HCT116 (cell line): ENCODE measurements around the gene IQGAP3. TPM values are rescaled to one million over a fixed set of nuclear protein-coding genes. Genes with fewer than 3 reads are reported as not detected.

Experiments
- ATAC-seq: fragments of 200-7000 bp; cut with Tn5 transposase; 2 replicates; pipeline ENCODE4 v1.9.1; 2020; ENCODE audit warnings: mild to moderate bottlenecking, moderate library complexity
- BruUV-seq: library from RNA; stranded (reverse); fragments of 400-500 nt; replicated peaks from 2 replicates; lab custom pipeline; 2021; lab: Mats Ljungman, UMichigan
- CTCF ChIA-PET: fragments of 300-600 bp; sonication (Branson Sonifier 250); formaldehyde crosslinking; loops from one replicate; lab custom pipeline; 2021; ENCODE audit warnings: antibody characterized with exemption; lab: Charles Lee
- POLR2A ChIA-PET: fragments of 300-600, 350-600 bp; sonication (Branson Sonifier 250); formaldehyde crosslinking; loops from one replicate; lab custom pipeline; 2021; ENCODE audit warnings: antibody characterized with exemption; lab: Charles Lee
- RAD21 ChIA-PET, 2 experiments: fragments of 300-600 bp; sonication (Branson Sonifier 250); formaldehyde crosslinking; loops; one replicate each; lab custom pipeline; 2023; ENCODE audit warnings: low total read pairs in 2 of 2; ENCODE audit not compliant: uncharacterized antibody in 2 of 2, unreplicated experiment in 2 of 2, low non-redundant PET in 1 of 2; lab: Charles Lee
- DNase-seq: peaks from one replicate; pipeline ENCODE4 v3.0.0-alpha.2; 2010; ENCODE audit warnings: low read depth, low spot score
- H2AFZ ChIP-seq: fragments of 200-600 bp; shearing (Covaris generic), sonication (generic); 2 replicates; pipeline ENCODE4 v1.6.1; 2017; ENCODE audit warnings: low read depth, mixed run types, mixed read lengths, antibody characterized with exemption, low read length; ENCODE audit not compliant: poor library complexity, severe bottlenecking
- H3K27ac ChIP-seq: 2 replicates; pipeline ENCODE4 v1.5.1; 2012; ENCODE audit warnings: low read depth, low read length
- H3K27me3 ChIP-seq: fragments of 200-600 bp; sonication (generic); 2 replicates; pipeline ENCODE4 v1.6.1; 2016; ENCODE audit warnings: mixed run types, low read length, mixed read lengths; ENCODE audit not compliant: insufficient read depth
- H3K36me3 ChIP-seq, 2 experiments: fragments of 200-500 bp in 1 of 2; fragments of 200-600 bp in 1 of 2; sonication (Bioruptor generic) in 1 of 2; sonication (generic) in 1 of 2; 2 replicates each; pipeline versions ENCODE4 v1.5.1 to v1.6.1; 2014 to 2016; ENCODE audit warnings: low read length in 2 of 2, inconsistent platforms in 1 of 2, mixed read lengths in 1 of 2, mixed run types in 1 of 2; ENCODE audit not compliant: insufficient read depth in 2 of 2, control insufficient read depth in 1 of 2
- H3K4me1 ChIP-seq, 2 experiments: fragments of 200-600 bp in 1 of 2; sonication (generic) in 1 of 2; 2 replicates each; pipeline versions ENCODE4 v1.5.1 to v1.6.1; 2012 to 2017; ENCODE audit warnings: low read length in 2 of 2, inconsistent platforms in 1 of 2, mild to moderate bottlenecking in 1 of 2, mixed read lengths in 1 of 2, mixed run types in 1 of 2, moderate library complexity in 1 of 2; ENCODE audit not compliant: insufficient read depth in 2 of 2, control insufficient read depth in 1 of 2
- H3K4me2 ChIP-seq: fragments of 200-600 bp; sonication (generic); 2 replicates; pipeline ENCODE4 v1.6.1; 2017; ENCODE audit warnings: mixed run types, low read length, mixed read lengths
- H3K4me3 ChIP-seq, 2 experiments: fragments of 200-600 bp in 1 of 2; sonication (generic) in 1 of 2; replicated peaks in 1 of 2; 2 replicates each; pipeline ENCODE4 v1.5.1; 2011 to 2016; ENCODE audit warnings: low read length in 2 of 2, control low read depth in 1 of 2, low read depth in 1 of 2, mild to moderate bottlenecking in 1 of 2, mixed read lengths in 1 of 2, mixed run types in 1 of 2
- H3K79me2 ChIP-seq: fragments of 200-600 bp; sonication (generic); 2 replicates; pipeline ENCODE4 v1.6.1; 2017; ENCODE audit warnings: mild to moderate bottlenecking, mixed run types, low read length, moderate library complexity, mixed read lengths; ENCODE audit not compliant: insufficient read depth
- H3K9ac ChIP-seq: fragments of 200-600 bp; sonication (generic); 2 replicates; pipeline ENCODE4 v1.6.1; 2016; ENCODE audit warnings: low read length, mixed read lengths
- H3K9me2 ChIP-seq: fragments of 200-600 bp; sonication (generic), shearing (Covaris generic); 2 replicates; pipeline ENCODE4 v1.6.1; 2017; ENCODE audit warnings: mixed run types, mild to moderate bottlenecking, moderate library complexity; ENCODE audit not compliant: insufficient read depth
- H3K9me3 ChIP-seq, 2 experiments: fragments of 200-500 bp in 1 of 2; fragments of 200-600 bp in 1 of 2; sonication (Bioruptor generic) in 1 of 2; sonication (generic) in 1 of 2; 2 replicates each; pipeline ENCODE4 v1.6.1; 2014 to 2017; ENCODE audit warnings: low read length in 2 of 2, mixed read lengths in 2 of 2, inconsistent platforms in 1 of 2, low read depth in 1 of 2, mild to moderate bottlenecking in 1 of 2, mixed run types in 1 of 2, moderate library complexity in 1 of 2; ENCODE audit not compliant: control insufficient read depth in 1 of 2, insufficient read depth in 1 of 2
- H4K20me1 ChIP-seq: fragments of 200-600 bp; sonication (generic), shearing (Covaris generic); 2 replicates; pipeline ENCODE4 v1.6.1; 2017; ENCODE audit warnings: mixed run types, mild to moderate bottlenecking, moderate library complexity; ENCODE audit not compliant: insufficient read depth
- CBX3 ChIP-seq: IDR thresholded peaks from 2 replicates; pipeline ENCODE4 v1.6.1; 2012; ENCODE audit warnings: low read depth
- EGR1 ChIP-seq: IDR thresholded peaks from 2 replicates; pipeline ENCODE4 v1.6.1; 2012; ENCODE audit warnings: low read depth
- ELF1 ChIP-seq: IDR thresholded peaks from 2 replicates; pipeline ENCODE4 v1.6.1; 2012; ENCODE audit warnings: low read depth, borderline replicate concordance
- EZH2 ChIP-seq: fragments of 200-600 bp; sonication (generic); IDR thresholded peaks from 2 replicates; pipeline ENCODE4 v1.6.1; 2017; ENCODE audit warnings: antibody characterized with exemption, mixed run types
- EZH2phosphoT487 ChIP-seq: fragments of 200-600 bp; IDR thresholded peaks from 2 replicates; pipeline ENCODE4 v1.6.1; 2018; ENCODE audit warnings: antibody characterized with exemption, borderline replicate concordance
- JUND ChIP-seq: IDR thresholded peaks from 2 replicates; pipeline ENCODE4 v1.6.1; 2012
- POLR2A ChIP-seq: IDR thresholded peaks from 2 replicates; pipeline ENCODE4 v1.7.0; 2011; ENCODE audit warnings: borderline replicate concordance; ENCODE audit not compliant: insufficient read depth, insufficient read length; ENCODE audit errors: extremely low read depth
- POLR2AphosphoS5 ChIP-seq: IDR thresholded peaks from 2 replicates; pipeline ENCODE4 v1.6.1; 2011; ENCODE audit warnings: mild to moderate bottlenecking, low read depth, low read length, moderate library complexity
- RAD21 ChIP-seq: IDR thresholded peaks from 2 replicates; pipeline ENCODE4 v1.6.1; 2012; ENCODE audit warnings: low read depth, mild to moderate bottlenecking
- SIN3A ChIP-seq: IDR thresholded peaks from 2 replicates; pipeline ENCODE4 v1.6.1; 2012; ENCODE audit warnings: low read depth
- SP1 ChIP-seq: IDR thresholded peaks from 2 replicates; pipeline ENCODE4 v1.6.1; 2012; ENCODE audit warnings: low read depth
- SRF ChIP-seq: IDR thresholded peaks from 2 replicates; pipeline ENCODE4 v1.6.1; 2012; ENCODE audit warnings: low read depth
- TCF7L2 ChIP-seq: IDR thresholded peaks from 2 replicates; pipeline ENCODE4 v1.7.0; 2011; ENCODE audit warnings: borderline replicate concordance, inconsistent platforms; ENCODE audit not compliant: insufficient read depth, insufficient read length; ENCODE audit errors: extremely low read depth
- YY1 ChIP-seq: IDR thresholded peaks from 2 replicates; pipeline ENCODE4 v1.6.1; 2011; ENCODE audit warnings: low read length, low read depth, moderate library complexity, mild to moderate bottlenecking; ENCODE audit not compliant: insufficient replicate concordance; ENCODE audit errors: extremely low read depth
- ZFX ChIP-seq: fragments of 450-650 bp; IDR thresholded peaks from 2 replicates; pipeline ENCODE4 v1.6.1; 2017
- ZNF274 ChIP-seq: fragments of 200-500 bp; sonication (Bioruptor generic); IDR thresholded peaks from 2 replicates; pipeline ENCODE4 v1.6.1; 2014; ENCODE audit warnings: mild to moderate bottlenecking, low read depth, low read length, inconsistent platforms
- intact Hi-C: fragments of 100-400 bp; cut with micrococcal nuclease; formaldehyde crosslinking; loops from 2 replicates; pipeline ENCODE4 v1.10.0; 2022
- total RNA-seq: library from RNA; stranded (reverse); gene quantifications from one replicate; pipeline ENCODE4 v1.2.1, GENCODE V29; 2021; ENCODE audit not compliant: unreplicated experiment
- TF ChIP-seq, protein P1 (sequence below): IDR thresholded peaks from 2 replicates; pipeline ENCODE4 v1.6.1; 2012

The IQGAP3 gene
- total RNA-seq, 1 experiment from 2014 or later: 38.8 TPM

DNA sequence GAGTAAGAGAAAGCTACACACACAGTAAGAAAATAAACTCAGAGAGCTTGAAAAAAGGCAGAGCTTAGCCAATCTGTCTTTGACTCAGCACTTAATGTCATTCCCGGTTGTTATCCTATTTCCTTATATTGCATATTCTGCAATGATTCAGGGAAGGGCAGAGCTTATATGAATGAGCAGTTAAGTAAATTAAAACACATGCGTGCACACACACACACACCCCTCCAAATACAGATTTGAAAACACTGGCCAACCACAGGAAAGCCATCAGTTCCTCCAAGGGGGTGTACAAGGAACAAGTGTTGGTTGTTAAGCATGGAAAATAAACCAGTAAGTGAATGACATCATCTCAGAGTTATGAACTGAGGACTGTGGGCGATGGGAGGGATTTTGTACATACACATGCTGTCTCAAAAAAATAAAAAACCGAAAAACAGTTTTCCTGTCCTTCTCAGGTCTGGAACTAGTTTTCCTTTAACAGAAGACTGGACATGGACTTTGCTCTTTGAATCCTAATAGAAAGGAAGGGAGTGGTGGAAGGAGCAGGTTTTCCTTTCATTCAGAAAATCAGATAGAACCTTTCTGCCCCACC is 1.0 kb downstream of the IQGAP3 start:
- H2AFZ ChIP-seq: no peak overlapping the region
- TF ChIP-seq SP1 (0 out of 2 replicates have a peak, but pooled peaks have one; percentile 12), POLR2A (no peak), SIN3A (peak; percentile 45; the same call in 1 of the 2 replicates), JUND (no peak), SRF (no peak), ZNF274 (no peak), EZH2phosphoT487 (no peak)
- TF ChIP-seq, protein P1, sequence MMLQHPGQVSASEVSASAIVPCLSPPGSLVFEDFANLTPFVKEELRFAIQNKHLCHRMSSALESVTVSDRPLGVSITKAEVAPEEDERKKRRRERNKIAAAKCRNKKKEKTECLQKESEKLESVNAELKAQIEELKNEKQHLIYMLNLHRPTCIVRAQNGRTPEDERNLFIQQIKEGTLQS: no peak
- ChIA-PET CTCF (no interaction called here), RAD21 (no interaction called here), POLR2A (no interaction called here)
- H3K36me3 ChIP-seq: peaks cover 0 to 4% of the 10 kb centered on the region in 2 experiments; a peak in 1 of 4 replicates
- H4K20me1 ChIP-seq: no peaks in the 10 kb centered on the region
- H3K9me3 ChIP-seq: no peaks in the 10 kb centered on the region
- peaks cover 9 to 14% of the 10 kb centered on the region in 2 experiments for H3K4me1 ChIP-seq
- peak overlapping the region; percentile 81 for H3K9ac ChIP-seq
- H3K4me3 ChIP-seq: peak overlapping the region; percentile 80 to 96
- BruUV-seq: no TSS peak
- peak overlapping the region; percentile 31; the same call in 1 of the 2 replicates for H3K27ac ChIP-seq
- no peaks in the 10 kb centered on the region for H3K9me2 ChIP-seq
- H3K4me2 ChIP-seq: peak overlapping the region; percentile 99
- no peaks in the 10 kb centered on the region for H3K27me3 ChIP-seq
- ATAC-seq: peak; percentile 26; the same call in 1 of the 2 replicates
- no peak for DNase-seq
- intact Hi-C loops: no loop called here
- H3K79me2 ChIP-seq: peaks cover 26% of the 10 kb centered on the region

DNA sequence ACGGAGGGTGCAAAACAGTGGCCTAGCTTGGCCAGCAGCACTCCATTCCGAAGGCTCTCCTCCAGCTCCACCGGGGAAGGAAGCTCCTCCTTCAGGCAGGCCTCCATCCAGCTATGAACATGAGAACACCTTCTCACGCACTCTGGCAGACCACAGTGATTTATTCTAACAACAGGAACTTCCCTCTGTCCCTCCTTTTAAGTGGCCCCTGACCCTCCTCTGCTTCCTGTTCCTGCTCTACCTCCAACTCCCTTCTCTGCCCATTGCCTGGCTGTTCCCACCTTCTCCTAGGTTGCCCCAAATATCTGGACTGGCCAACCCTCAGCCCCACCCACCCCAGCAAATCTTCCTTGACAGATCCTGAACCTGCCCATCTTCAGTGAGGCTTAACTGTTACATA is 5.9 kb downstream of the IQGAP3 start:
- Histone ChIP-seq H3K9me2 (no peaks in the 10 kb centered on the region), H3K9me3 (no peaks in the 10 kb centered on the region), H4K20me1 (no peaks in the 10 kb centered on the region), H3K4me1 (peaks cover 6 to 7% of the 10 kb centered on the region in 2 experiments), H3K4me3 (no peak overlapping the region), H3K36me3 (peaks cover 5 to 8% of the 10 kb centered on the region in 2 experiments; a peak in 1 of 4 replicates), H3K27ac (no peak overlapping the region), H3K27me3 (no peaks in the 10 kb centered on the region), H3K79me2 (peaks cover 18% of the 10 kb centered on the region), H3K9ac (no peak overlapping the region), H3K4me2 (no peak overlapping the region), H2AFZ (no peak overlapping the region)
- DNase-seq: no peak
- ChIA-PET POLR2A (no interaction called here), RAD21 (no interaction called here), CTCF (interaction anchor here (1.1 kb wide), 1 partner anchor 120 kb away, joined by 3 read pairs; no protein-coding TSS in a partner anchor)
- intact Hi-C loops: no loop called here
- BruUV-seq: no TSS peak
- no peak for ATAC-seq
- TF ChIP-seq EGR1: no peak
- no peak for TF ChIP-seq CBX3
- TF ChIP-seq SP1: no peak
- TF ChIP-seq JUND: no peak
- TF ChIP-seq RAD21: no peak
- TF ChIP-seq SIN3A: no peak
- no peak for TF ChIP-seq EZH2phosphoT487
- TF ChIP-seq POLR2A: no peak
- no peak for TF ChIP-seq SRF
- TF ChIP-seq EZH2: no peak
- TF ChIP-seq, protein P1: no peak
- TF ChIP-seq ELF1: no peak
- no peak for TF ChIP-seq TCF7L2
- TF ChIP-seq YY1: no peak
- TF ChIP-seq ZFX: no peak
- no peak for TF ChIP-seq ZNF274
- TF ChIP-seq POLR2AphosphoS5: no peak
